ENCODE results near the gene BRINP2. TPM values are rescaled to one million over a fixed set of nuclear protein-coding genes. Genes with fewer than 3 reads are reported as not detected.

The BRINP2 gene, protein sequence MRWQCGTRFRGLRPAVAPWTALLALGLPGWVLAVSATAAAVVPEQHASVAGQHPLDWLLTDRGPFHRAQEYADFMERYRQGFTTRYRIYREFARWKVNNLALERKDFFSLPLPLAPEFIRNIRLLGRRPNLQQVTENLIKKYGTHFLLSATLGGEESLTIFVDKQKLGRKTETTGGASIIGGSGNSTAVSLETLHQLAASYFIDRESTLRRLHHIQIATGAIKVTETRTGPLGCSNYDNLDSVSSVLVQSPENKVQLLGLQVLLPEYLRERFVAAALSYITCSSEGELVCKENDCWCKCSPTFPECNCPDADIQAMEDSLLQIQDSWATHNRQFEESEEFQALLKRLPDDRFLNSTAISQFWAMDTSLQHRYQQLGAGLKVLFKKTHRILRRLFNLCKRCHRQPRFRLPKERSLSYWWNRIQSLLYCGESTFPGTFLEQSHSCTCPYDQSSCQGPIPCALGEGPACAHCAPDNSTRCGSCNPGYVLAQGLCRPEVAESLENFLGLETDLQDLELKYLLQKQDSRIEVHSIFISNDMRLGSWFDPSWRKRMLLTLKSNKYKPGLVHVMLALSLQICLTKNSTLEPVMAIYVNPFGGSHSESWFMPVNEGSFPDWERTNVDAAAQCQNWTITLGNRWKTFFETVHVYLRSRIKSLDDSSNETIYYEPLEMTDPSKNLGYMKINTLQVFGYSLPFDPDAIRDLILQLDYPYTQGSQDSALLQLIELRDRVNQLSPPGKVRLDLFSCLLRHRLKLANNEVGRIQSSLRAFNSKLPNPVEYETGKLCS
- total RNA-seq (2014; rRNA removed; shearing (Covaris generic)), result under 0.01 TPM in 1 of 2 replicates, not detected in the other

- peak; percentile 12 for DNase-seq (ENCODE audit: low read depth)
These were observed at the start of gene BRINP2 for GRCh38 chr1:177170756-177171535. BRINP2 (plus strand) TSS chr1:177170958; CDS start chr1:177229877, 58,919 bp downstream.

- DNase-seq (ENCODE audit: low read depth), result no peak
These were observed 48.1 kb upstream of the BRINP2 start for GRCh38 chr1:177122461-177123251.

- no peak for DNase-seq (ENCODE audit: low read depth)
These were observed 46.0 kb upstream of the BRINP2 start for GRCh38 chr1:177124577-177125278.

- DNase-seq (ENCODE audit: low read depth), result no peak
These were observed 44.5 kb upstream of the BRINP2 start for GRCh38 chr1:177126267-177126666.

DNA sequence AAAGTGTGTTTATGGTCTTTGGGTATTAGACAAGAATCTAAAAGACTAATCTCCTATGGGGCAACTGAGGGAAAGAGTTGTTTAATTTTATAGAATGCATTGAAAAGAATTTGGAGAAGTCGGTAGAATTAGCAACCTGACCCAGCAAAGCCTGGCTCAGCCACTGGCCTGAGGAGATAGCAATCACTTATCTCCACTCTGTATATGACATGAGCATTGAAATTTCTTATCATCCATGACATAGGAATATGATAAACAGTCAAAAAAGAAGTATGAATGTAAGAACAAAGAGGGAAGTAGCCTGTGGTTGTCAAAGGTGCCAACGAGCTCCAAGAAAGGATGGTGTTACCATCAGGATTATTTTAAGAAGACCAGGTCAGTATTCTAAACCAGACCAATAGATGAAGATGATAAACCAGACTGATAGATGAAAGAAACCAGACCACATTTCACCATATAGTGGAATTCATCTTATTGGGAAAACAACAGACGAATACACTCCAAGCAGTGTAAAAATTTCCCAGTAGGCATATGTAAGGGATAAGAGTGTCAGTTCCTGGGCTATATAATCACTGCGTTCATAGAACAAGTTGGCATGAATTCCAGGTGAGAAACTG is 42.0 kb upstream of the BRINP2 start:
- DNase-seq (ENCODE audit: low read depth), result no peak

GRCh38 chr1:177130451-177130945 is 40.3 kb upstream of the BRINP2 start:
- DNase-seq (ENCODE audit: low read depth), result no peak

GRCh38 chr1:177131723-177132122 is 39.0 kb upstream of the BRINP2 start:
- DNase-seq (ENCODE audit: low read depth), result no peak

- no peak for DNase-seq (ENCODE audit: low read depth)
These were observed 38.6 kb upstream of the BRINP2 start for GRCh38 chr1:177132141-177132540.

DNA sequence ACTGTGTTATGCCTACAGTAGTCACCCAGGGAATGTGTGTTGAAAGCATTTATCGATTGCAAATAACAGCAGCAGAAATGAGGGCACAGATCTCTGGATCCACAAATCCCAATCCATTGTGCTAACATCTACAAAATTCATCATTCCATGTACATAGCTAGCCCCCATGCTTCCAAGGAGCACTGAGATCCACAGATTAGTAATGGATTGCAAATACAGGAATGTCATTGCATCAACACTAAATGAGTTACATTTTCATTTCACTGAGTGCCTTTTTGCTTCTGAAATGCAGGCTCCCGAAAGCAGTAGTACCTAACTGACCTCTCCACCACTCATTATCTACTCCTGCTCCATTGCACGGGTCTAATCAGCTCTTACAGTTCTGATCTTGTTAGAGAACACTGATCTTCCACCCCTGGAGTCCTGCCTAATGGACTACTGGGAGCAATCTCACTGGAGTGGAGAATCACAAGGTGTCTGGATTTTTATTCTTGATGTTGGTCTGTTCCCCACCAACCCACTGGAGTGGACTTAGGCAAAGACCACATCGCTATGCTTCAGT is 36.7 kb upstream of the BRINP2 start:
- no peak for DNase-seq (ENCODE audit: low read depth)

- no peak for DNase-seq (ENCODE audit: low read depth)
These were observed 35.5 kb upstream of the BRINP2 start for GRCh38 chr1:177135250-177135649.

GRCh38 chr1:177137814-177138213 is 32.9 kb upstream of the BRINP2 start:
- DNase-seq (ENCODE audit: low read depth), result no peak

DNA sequence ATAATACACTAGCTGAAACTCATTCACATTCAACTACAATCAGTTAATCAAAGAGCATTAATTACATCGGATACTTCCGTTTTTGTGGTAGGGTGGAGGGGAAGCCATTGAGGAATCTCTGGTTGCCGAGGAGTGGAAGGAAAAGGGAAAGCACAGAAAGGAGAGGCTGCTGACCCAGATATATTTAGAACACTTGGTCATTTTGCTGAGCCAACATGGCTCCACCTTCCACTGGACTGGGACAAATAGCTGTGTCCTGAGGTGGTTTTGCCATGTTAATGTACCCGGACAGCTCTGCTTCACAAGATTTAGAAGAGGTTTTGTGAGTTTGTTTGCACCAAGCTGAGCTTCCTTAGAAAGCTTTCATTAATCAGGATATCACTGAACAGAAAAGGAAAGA is 32.4 kb upstream of the BRINP2 start:
- no peak for DNase-seq (ENCODE audit: low read depth)

DNA sequence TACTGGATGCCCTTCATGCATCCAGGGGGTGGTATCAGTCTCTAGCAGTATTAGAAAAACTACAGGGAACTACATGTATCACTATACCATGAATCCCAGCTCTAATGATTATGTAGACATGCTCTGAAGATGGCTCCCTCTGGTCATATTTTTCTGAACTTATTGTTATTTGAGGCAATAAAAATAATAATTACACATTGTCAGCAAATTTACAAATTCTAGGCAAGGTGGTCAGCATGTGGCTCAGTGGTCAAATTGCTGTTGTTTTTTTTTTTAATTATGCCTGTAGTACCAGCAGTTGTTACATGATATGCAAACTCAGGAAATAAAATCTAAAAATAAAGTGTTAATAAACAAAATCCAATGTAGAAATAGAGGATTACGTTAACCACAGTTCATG is 28.7 kb upstream of the BRINP2 start:
- DNase-seq (ENCODE audit: low read depth), result no peak

GRCh38 chr1:177142791-177143271 is 27.9 kb upstream of the BRINP2 start:
- DNase-seq (ENCODE audit: low read depth), result no peak

DNA sequence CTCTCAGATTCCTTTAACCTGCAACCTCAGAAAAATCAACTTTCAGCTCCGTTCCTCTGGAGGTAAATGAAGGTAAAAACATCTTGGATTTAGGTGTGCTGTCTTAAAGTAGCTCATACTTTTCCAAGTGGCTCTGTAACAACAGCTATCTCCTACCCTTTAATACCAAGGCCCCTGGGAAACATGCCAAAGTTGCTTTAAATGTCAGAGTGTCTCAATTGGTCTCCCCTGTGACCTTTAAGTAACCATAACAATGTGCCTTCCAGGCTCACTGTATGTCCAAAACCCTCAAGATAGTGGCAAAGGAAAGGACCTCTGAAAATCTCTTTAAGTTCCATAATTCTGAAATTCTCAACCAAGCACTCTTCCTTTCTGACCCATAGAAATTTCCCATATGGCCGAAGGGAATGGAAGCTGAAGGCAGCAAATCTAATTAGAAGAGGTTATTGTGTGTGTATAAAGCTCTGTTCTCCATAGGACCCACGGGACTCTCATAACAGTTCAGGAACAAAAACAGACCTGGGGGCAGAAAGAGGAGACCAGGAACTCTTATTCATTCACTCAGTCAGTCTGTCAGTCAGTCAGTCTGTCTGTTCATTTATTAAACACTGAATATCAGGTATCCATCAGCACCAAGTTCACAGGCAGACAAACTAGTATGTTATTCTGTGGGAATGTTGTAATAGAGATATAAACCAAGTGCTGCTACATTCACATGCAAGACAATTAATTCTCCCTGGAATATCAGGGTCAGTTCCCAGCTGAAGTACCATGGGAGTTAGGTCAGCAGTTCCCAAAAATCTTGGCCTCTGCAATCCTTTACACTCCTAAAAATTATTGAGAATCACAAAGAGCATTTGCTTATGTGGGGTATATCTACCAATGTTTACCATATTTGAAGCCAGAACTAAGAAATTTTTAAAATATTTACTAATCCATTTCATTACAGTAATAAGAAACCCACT is 25.4 kb upstream of the BRINP2 start:
- DNase-seq (ENCODE audit: low read depth), result no peak

DNA sequence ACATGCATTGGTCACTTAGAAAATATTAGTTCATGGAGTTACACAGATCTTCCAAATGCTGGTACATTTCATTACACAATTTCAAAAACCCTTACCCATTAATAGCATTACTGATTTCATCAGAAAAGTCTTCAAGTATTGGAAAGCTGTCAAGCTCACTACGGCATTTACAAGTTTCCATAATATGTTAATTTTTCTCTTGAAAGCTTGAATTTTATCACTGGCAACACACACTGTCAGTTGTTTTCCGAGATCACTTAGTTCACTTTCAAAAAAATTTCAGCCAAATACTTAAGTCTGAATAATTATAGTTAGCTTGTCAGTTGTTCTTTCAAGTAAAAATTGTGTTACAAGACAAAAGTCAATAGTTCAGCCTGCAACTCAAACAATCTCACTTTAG is 24.3 kb upstream of the BRINP2 start:
- DNase-seq (ENCODE audit: low read depth), result no peak

DNA sequence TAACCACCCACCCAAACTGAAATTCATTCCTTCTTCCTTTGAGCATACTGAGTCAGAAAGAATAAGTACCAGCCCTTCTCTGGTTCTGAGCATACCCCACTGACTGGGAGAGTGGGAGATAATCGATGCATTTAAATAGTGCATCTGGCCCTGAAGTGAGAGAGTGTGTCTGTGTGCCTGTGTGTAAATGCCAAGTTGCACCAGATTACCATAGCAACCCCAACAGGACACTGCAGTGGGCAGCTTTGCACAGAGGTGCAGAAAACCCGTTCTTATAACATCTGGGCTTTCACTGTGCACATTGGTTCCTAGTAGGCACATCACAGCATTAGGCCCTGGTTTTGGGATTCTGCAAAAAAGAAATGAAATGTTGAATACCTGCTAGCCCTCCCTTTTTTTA is 8.5 kb upstream of the BRINP2 start:
- no peak for DNase-seq (ENCODE audit: low read depth)

DNA sequence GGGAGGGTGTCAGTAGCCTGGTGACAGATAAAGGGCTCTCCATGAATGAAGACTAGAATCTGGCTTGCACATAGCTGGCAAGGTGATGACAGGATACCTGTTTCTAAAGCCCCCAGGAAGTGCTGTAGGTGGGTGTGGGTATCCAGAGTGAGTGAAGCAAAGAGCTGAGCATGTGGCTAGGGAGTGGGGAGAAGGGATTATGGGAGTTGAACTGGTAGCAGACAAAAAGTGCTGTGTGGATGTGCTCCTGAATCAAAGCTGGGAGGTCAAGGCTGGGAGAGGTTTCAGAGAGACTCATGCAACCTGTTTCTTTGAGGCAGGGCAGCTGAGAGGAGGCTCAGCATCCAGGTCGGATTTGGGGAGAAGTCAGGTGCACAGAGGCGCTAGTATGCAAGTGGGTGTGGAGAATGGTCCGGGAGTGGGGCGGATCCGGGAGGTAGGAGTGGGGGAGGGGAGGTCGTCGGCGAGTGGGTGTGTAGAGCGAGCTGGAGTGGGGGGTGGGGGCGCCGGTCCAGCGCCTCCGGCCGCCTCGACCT is 6.8 kb upstream of the BRINP2 start:
- DNase-seq (ENCODE audit: low read depth), result no peak
